Posterior cingulate gyrus (tissue), 11 donors: ENCODE data around the gene OR4X1.
"Not testable (repeated sequence)": the region's sequence is repeated elsewhere in the genome, so short reads cannot be mapped to it uniquely, and the experiment has no call there.

ENCODE experiments used
- DNase-seq, 10 donors: peaks; one replicate each; pipeline versions ENCODE4 v3.0.0 to v3.0.0-alpha.2; 2020 to 2021; ENCODE audit warnings: mixed read lengths in 3 of 10
- intact Hi-C: fragments of 100-400 bp; cut with DNase I; formaldehyde crosslinking; loops from one replicate; pipeline ENCODE4 v1.15.1; 2023

OR4X1 gene

GRCh38 chr11:48263423-48263911, at the start of gene OR4X1:
Gene OR4X1, plus strand, starts transcription at chr11:48263861. Its CDS starts 0 bp downstream, at chr11:48263861.
- intact Hi-C loops = no loop called here
- no peak for DNase-seq

- DNase-seq = no peak
Observed at GRCh38 chr11:48216510-48216909, 47.2 kb upstream of the OR4X1 start, which contains the start of gene OR4B1. Gene OR4B1, plus strand, starts transcription at chr11:48216810. Its CDS starts 0 bp downstream, at chr11:48216810.

GRCh38 chr11:48228761-48229160, 34.9 kb upstream of the OR4X1 start:
- DNase-seq = no peak
- intact Hi-C loops = no loop called here

More at GRCh38 chr11:48216510-48216909, 47.2 kb upstream of the OR4X1 start, which contains the start of gene OR4B1:
- intact Hi-C loops = no loop called here

GRCh38 chr11:48230057-48230456, 33.6 kb upstream of the OR4X1 start:
- DNase-seq, intact Hi-C loops: not testable (repeated sequence)

GRCh38 chr11:48237727-48238126, 25.9 kb upstream of the OR4X1 start:
- intact Hi-C loops = no loop called here
- DNase-seq = no peak

DNA sequence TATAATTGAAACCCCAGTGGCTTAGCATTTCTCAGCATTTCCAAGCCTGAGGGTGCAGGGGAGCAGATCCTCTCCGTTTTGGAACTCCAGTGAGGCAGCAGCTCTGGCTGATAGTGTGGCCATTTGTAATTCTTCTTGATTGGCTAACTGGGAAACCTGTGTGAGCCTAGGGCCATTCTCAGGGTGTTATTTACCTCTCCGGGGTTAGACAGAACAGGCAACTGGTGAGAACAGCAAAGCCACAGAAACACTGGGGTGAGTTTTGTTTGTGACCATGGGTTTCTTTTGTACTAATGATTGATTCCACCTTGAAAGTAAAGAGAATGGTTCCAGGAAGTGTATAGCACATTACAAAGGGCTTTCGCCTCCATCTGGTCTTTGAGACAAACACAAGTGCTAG, 21.2 kb upstream of the OR4X1 start:
- intact Hi-C loops = no loop called here
- no peak for DNase-seq

- intact Hi-C loops = no loop called here
Observed at GRCh38 chr11:48244804-48245203, 18.9 kb upstream of the OR4X1 start, which contains the start of gene OR4X2. Gene OR4X2, plus strand, starts transcription at chr11:48245104. Its CDS starts 0 bp downstream, at chr11:48245104.

GRCh38 chr11:48248902-48249301, 14.8 kb upstream of the OR4X1 start:
- no peak for DNase-seq
- intact Hi-C loops = no loop called here

More at GRCh38 chr11:48244804-48245203, 18.9 kb upstream of the OR4X1 start, which contains the start of gene OR4X2:
- DNase-seq = no peak

GRCh38 chr11:48261600-48261999, 2.1 kb upstream of the OR4X1 start:
- intact Hi-C loops = no loop called here
- DNase-seq = no peak

DNA sequence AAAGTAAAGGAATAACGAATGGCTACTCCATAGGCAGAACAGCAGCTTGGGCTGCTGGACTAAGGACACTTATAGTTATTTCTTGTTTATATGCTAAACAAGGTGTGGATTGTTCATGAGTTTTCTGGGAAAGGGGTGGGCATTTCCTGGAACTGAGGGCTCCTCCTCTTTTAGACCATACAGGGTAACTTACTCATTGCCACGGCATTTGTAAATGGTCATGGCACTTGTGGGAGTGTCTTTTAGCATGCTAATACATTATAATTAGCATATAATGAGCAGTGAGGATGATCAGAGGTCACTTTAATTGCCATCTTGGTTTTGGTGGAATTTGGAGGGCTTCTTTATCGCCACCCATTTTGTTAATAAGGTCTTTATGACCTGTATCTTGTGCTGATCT, 7.0 kb downstream of the OR4X1 start:
- no peak for DNase-seq
- intact Hi-C loops = no loop called here

- DNase-seq = no peak
- intact Hi-C loops = no loop called here
Observed at GRCh38 chr11:48272606-48273005, 8.9 kb downstream of the OR4X1 start.

GRCh38 chr11:48305923-48306322, 42.3 kb downstream of the OR4X1 start, which contains the start of gene OR4S1:
Gene OR4S1, plus strand, starts transcription at chr11:48306223. Its CDS starts 0 bp downstream, at chr11:48306223.
- DNase-seq = no peak
- intact Hi-C loops = loop anchor here (10.0 kb wide), 1 partner anchor 859 kb away; no protein-coding TSS in a partner anchor

DNA sequence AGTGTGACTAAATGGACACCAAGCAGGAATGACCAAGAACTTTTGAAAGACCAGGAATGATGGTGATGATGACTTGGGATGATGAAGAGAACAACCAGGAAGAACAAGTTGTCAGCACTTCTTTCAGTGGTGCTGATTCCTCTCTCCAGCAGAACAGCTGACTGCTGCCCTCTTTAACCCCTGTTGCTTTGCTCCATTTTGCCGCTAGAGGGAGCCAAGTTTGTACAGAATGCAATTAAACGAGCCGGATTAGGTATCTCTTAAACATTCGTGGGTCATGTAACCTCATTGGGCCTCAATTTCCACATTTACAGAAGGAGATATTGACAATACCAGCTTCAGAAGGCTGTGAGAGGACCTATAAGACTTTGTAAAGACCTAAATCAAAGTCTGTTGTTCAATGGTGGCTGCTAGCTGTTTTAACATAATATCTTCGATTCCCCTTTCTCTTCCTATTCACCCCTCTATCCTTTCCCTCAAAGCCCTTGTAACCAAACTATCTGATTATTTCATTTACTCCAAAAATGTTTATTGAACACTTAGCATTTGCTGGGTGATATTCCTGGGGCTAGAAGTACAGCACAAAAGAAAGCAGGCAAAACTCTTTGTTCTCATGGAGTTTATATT, 44.2 kb downstream of the OR4X1 start:
- intact Hi-C loops = loop anchor here (10.0 kb wide), 1 partner anchor 857 kb away; no protein-coding TSS in a partner anchor
- peak in 7 of 10 donors; percentile 47 to 88 (median 68) for DNase-seq

DNA sequence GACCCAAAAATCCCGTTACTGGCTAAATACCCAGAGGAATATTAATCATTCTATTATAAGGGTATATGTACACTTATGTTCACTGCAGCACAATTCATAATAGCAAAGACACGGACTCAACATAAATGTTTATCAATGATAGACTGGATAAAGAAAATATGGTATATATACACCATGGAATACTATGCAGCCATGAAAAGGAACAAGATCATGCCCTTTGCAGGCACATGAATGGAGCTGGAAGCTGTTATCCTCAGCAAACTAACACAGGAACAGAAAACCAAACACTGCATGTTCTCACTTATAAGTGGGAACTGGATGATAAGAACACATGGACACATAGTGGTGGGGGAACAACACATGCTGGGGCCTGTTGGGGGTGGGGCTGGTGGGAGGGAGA, 49.9 kb downstream of the OR4X1 start:
- intact Hi-C loops, DNase-seq: not testable (repeated sequence)
